ENCODE results near the gene OLFML2B.
"Not testable (repeated sequence)": the region's sequence is repeated elsewhere in the genome, so short reads cannot be mapped to it uniquely, and the experiment has no call there.

The OLFML2B gene

DNA sequence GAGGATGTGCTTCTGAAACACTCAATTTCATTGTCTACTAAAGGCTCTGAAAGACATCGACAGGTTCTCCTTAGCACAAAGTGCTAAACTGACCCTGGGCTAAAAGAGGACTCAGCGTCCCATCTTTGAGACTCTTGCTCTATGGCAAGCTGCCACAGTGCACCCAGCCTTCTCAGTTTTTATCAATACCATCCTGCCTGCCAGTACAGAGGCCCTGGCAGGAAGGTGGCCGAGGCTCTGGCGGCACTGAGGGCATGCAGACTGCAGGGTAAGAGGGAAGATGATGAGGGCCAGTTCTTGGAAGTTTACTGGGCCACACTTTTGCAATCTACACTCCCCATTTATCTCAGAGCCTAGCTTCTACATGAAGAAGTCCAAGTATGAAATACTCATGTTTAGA lies 5.3 kb downstream of the OLFML2B start:
- H3K4me3 ChIP-seq (replicated peaks; ENCODE audit: low read depth, low read length): no peak overlapping the region
- DNase-seq (ENCODE audit: extremely low read depth, insufficient read length): no peak
- no peaks in the 10 kb centered on the region; the same call in none of the 2 replicates for H3K27me3 ChIP-seq (replicated peaks; ENCODE audit: control insufficient read depth, insufficient read depth, low read length)
- TF ChIP-seq, protein P1, sequence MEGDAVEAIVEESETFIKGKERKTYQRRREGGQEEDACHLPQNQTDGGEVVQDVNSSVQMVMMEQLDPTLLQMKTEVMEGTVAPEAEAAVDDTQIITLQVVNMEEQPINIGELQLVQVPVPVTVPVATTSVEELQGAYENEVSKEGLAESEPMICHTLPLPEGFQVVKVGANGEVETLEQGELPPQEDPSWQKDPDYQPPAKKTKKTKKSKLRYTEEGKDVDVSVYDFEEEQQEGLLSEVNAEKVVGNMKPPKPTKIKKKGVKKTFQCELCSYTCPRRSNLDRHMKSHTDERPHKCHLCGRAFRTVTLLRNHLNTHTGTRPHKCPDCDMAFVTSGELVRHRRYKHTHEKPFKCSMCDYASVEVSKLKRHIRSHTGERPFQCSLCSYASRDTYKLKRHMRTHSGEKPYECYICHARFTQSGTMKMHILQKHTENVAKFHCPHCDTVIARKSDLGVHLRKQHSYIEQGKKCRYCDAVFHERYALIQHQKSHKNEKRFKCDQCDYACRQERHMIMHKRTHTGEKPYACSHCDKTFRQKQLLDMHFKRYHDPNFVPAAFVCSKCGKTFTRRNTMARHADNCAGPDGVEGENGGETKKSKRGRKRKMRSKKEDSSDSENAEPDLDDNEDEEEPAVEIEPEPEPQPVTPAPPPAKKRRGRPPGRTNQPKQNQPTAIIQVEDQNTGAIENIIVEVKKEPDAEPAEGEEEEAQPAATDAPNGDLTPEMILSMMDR (IDR thresholded peaks at IDR 0.05; ENCODE audit: insufficient read depth, low read length, poor library complexity, severe bottlenecking): no peak
- H3K36me3 ChIP-seq (ENCODE audit: control insufficient read depth, insufficient read depth, low read length): no peaks in the 10 kb centered on the region

DNA sequence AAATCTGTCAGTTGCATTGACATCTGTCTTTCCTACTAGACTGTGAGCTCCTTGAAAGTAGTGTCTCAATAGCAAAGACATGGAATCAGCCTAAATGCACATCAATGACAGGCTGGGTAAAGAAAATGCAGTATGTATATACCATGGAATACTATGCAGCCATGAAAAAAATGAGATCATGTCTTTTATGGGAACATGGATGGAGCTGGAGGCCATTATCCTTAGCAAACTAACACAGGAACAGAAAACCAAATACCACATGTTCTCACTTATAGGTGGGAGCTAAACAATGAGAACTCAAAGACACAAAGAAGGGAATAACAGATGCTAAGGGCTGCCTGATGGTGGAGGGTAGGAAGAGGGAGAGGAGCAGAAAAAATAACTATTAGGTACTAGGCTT lies 5.9 kb downstream of the OLFML2B start:
- H3K36me3 ChIP-seq (ENCODE audit: control insufficient read depth, insufficient read depth, low read length); H3K4me3 ChIP-seq (replicated peaks; ENCODE audit: low read depth, low read length); H3K27me3 ChIP-seq (replicated peaks; ENCODE audit: control insufficient read depth, insufficient read depth, low read length); DNase-seq (ENCODE audit: extremely low read depth, insufficient read length): not testable (repeated sequence)

DNA sequence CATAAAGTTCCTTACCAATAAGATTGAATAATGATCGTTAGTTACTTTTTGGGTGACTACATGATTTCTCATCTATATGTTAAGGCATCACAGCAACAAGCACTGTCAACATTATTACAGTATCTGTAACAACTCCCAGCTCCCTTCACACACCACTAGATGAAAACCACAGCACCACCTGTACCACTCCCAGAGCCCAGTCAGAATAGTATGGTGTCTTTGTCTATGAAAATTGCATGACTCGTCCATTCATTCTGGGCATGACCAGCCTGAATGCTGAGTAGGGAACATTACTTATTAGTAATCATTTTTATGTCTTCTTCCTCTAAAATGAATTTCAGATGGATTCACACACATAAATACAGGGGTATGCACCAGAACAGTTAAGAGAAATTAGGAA lies 7.0 kb downstream of the OLFML2B start:
- DNase-seq (ENCODE audit: extremely low read depth, insufficient read length): no peak
- H3K36me3 ChIP-seq (ENCODE audit: control insufficient read depth, insufficient read depth, low read length): no peaks in the 10 kb centered on the region
- TF ChIP-seq, protein P1 (IDR thresholded peaks at IDR 0.05; ENCODE audit: insufficient read depth, low read length, poor library complexity, severe bottlenecking): no peak
- H3K4me3 ChIP-seq (replicated peaks; ENCODE audit: low read depth, low read length): no peak overlapping the region
- no peaks in the 10 kb centered on the region; the same call in 1 of the 2 replicates for H3K27me3 ChIP-seq (replicated peaks; ENCODE audit: control insufficient read depth, insufficient read depth, low read length)

DNA sequence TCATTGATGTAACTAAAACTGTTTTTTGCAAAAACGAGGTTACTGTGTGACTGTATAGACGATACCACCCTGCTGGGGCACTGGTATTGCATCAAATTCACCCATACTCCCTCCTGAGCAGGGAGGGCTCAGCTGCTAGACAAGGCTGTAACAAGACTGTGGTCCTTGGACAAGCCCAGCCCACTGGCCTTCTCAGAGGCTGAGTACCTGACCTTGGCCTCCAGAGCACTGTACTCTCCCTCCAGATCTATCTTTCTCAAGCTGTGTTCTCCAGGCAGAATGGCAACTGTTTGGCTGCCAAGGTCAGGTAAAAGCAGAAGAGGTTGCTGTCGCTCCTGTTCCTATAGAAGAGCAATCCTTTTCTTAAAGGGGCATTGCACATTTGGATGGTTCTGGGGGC lies 8.5 kb downstream of the OLFML2B start:
- Histone ChIP-seq H3K36me3 (ENCODE audit: control insufficient read depth, insufficient read depth, low read length) (no peaks in the 10 kb centered on the region), H3K4me3 (replicated peaks; ENCODE audit: low read depth, low read length) (no peak overlapping the region), H3K27me3 (replicated peaks; ENCODE audit: control insufficient read depth, insufficient read depth, low read length) (no peaks in the 10 kb centered on the region; the same call in 1 of the 2 replicates)
- TF ChIP-seq, protein P1 (IDR thresholded peaks at IDR 0.05; ENCODE audit: insufficient read depth, low read length, poor library complexity, severe bottlenecking): no peak
- no peak for DNase-seq (ENCODE audit: extremely low read depth, insufficient read length)

DNA sequence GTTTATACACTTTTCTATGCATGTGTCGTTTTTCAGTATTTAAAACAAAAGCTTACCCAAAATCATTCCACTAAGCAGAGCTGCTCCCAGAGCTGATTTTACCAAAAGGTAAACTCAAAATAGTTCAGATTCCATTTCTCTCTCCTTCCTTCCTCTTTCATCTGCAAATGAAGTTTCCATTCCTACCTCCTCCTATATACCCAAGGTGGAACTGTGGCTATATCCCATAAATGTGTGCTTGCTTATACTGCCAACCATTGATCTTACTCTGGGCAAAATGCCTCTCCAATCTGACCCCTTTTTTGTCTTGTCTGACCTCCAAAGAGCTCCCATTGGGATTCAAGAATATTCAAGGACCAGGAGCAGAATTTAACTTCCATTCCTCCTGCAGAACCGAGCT lies 9.5 kb downstream of the OLFML2B start:
- Histone ChIP-seq H3K27me3 (replicated peaks; ENCODE audit: control insufficient read depth, insufficient read depth, low read length) (no peaks in the 10 kb centered on the region; the same call in 1 of the 2 replicates), H3K4me3 (replicated peaks; ENCODE audit: low read depth, low read length) (no peak overlapping the region), H3K36me3 (ENCODE audit: control insufficient read depth, insufficient read depth, low read length) (no peaks in the 10 kb centered on the region)
- no peak for DNase-seq (ENCODE audit: extremely low read depth, insufficient read length)
- TF ChIP-seq, protein P1 (IDR thresholded peaks at IDR 0.05; ENCODE audit: insufficient read depth, low read length, poor library complexity, severe bottlenecking): no peak

DNA sequence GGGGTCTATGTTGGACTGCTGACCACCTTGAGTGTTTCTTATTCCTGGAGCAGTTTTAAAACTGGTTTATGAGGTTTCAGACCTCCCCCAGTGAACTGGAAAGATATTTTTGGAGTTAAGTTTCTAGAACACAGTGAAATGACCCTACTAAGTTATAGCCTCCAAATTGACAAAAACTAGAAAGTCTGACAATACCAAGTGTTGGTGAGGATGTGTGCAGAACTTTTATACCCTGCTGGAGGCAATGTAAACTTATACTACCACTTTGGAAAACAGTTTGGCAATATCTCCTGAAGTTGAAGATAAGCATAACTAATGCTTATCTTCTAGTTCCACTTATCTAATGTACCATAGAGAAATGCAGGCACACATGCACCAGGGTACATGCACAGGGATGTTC lies 10.4 kb downstream of the OLFML2B start:
- DNase-seq (ENCODE audit: extremely low read depth, insufficient read length): no peak
- no peaks in the 10 kb centered on the region; the same call in 1 of the 2 replicates for H3K27me3 ChIP-seq (replicated peaks; ENCODE audit: control insufficient read depth, insufficient read depth, low read length)
- H3K36me3 ChIP-seq (ENCODE audit: control insufficient read depth, insufficient read depth, low read length): no peaks in the 10 kb centered on the region
- no peak overlapping the region for H3K4me3 ChIP-seq (replicated peaks; ENCODE audit: low read depth, low read length)
- TF ChIP-seq, protein P1 (IDR thresholded peaks at IDR 0.05; ENCODE audit: insufficient read depth, low read length, poor library complexity, severe bottlenecking): no peak

Measured in GM06990 (cell line).